OCI-LY1 (cell line): ENCODE measurements around the gene COL23A1.

Experiments used
- CTCF ChIP-seq: fragments of 200-600 bp; sonication (generic), shearing (Covaris generic); IDR thresholded peaks from 2 replicates; pipeline ENCODE4 v1.5.1; 2017; ENCODE audit warnings: mild to moderate bottlenecking, antibody characterized with exemption, low read length, moderate library complexity, mixed read lengths
- EZH2 ChIP-seq: fragments of 200-600 bp; sonication (generic), shearing (Covaris generic); IDR thresholded peaks from 2 replicates; pipeline ENCODE4 v1.8.0; 2017; ENCODE audit warnings: borderline replicate concordance, mixed run types, mild to moderate bottlenecking, antibody characterized with exemption, low read length, moderate library complexity, mixed read lengths

DNA sequence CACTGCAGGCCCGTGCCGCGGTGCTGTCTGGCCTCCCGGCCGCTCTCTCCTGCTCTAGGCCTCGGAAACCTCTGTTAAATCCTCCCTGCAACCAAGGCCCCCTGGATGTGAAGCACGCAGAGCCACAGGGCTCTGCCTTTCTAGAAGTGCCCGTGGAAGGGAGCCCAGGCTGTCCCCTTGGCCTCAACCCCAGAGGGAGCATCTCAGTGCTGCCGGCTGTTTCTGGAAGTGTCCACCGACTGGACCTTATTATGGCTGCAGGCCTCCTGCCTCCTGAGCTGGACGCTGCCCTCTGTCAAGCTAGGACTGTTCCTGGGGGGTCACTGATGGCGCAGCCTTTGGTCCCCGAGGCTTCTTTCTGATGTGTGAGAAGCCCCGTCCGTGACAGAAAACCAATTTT is 317.2 kb downstream of the COL23A1 start:
- TF ChIP-seq CTCF (no peak), EZH2 (no peak)
